Stimulated activated CD8-positive, alpha-beta memory T cell treated with anti-CD3 and anti-CD28 coated beads, Interleukin-7, amount 100 ng/mL, for 1 hour (primary cell): ENCODE results near the gene MSH2.
"Not testable (repeated sequence)": the region's sequence is repeated elsewhere in the genome, so short reads cannot be mapped to it uniquely, and the experiment has no call there.

Experiments used
- DNase-seq, 2 donors: peaks; one replicate each; pipeline ENCODE4 v3.0.0-alpha.2; 2020; ENCODE audit warnings: low read depth in 2 of 2

Gene MSH2

DNA sequence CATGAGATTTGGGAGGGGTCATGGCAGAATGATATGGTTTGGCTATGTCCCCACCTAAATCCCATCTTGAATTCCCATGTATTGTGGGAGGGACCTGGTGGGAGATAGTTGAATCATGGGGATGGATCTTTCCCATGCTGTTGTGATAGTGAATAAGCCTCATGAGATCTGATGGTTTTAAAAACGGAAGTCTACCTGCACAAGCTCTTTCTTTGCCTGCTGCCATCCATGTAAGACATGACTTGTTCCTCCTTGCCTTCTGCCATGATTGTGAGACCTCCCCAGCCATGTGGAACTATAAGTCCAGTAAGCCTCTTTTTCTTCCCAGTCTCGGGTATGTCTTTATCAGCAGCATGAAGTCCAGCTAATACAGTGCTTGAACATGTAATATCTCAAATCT, 5.0 kb downstream of the MSH2 start:
- DNase-seq: not testable (repeated sequence)

DNA sequence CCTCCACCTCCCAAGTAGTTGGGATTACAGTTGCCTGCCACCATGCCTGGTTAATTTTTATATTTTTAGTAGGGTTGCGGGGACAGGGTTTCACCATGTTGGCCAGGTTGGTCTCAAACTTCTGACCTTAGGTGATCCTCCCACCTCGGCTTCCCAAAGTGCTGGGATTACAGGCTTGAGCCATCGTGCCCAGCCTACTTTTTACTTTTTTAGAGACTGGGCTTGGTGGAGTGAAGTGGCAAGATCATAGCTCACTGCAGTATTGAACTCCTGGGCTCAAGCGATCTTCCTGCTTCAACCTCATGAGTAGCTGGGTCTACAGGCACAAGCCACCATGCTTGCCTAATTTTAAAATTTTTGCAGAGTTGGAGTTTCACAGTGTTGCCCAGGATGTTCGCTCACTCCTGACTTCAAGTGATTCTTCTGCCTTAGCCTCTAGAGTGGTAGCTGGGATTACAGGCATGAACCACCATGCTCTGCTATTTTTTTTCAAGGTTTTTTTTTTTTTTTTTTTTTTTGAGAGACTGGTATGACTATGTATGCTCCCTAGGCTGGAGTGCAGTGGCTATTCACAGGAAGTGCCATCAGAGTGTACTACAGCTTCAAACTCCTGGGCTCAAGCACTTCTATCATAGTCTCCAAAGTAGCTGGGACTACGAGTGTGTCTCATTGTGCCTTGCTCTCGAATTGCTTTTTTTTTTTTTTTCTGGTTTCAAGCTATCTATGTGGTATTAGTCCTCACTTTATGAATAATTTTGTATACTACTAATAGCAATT, 11.9 kb downstream of the MSH2 start:
- no peak for DNase-seq

DNA sequence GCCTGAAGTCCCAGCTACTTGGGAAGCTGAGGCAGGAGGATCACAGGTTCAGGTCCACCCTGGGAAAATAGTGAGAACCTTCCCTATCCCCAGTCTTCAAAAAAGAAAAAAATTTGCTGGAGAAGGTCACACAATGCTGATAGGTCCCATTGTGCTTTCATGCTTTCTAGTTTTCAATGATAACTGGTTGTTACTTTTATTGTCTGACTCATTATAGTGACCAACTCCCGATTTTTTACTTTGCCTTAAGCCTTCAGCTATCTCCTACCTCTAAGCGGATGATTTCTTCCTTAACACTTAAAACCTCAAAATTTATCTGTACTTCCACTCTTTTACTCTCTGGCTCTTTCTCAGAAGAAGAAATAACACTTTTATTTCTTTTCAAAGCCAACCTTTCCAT, 17.3 kb downstream of the MSH2 start:
- no peak for DNase-seq

DNA sequence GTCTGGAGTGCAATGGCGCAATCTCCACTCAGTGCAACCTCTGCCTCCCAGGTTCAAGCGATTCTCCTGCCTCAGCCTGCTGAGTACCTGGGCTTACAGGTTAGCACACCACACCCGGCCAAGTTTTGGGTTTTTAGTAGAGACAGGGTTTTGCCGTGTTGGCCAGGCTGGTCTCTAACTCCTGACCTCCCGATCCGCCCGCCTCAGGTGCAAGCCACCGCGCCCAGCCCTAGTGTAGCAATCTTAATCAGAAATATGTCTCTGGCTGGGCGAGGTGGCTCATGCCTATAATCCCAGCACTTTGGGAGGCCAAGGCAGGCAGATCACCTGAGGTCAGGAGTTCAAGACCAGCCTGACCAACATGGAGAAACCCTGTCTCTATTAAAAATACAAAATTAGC, 17.7 kb downstream of the MSH2 start:
- DNase-seq: not testable (repeated sequence)

DNA sequence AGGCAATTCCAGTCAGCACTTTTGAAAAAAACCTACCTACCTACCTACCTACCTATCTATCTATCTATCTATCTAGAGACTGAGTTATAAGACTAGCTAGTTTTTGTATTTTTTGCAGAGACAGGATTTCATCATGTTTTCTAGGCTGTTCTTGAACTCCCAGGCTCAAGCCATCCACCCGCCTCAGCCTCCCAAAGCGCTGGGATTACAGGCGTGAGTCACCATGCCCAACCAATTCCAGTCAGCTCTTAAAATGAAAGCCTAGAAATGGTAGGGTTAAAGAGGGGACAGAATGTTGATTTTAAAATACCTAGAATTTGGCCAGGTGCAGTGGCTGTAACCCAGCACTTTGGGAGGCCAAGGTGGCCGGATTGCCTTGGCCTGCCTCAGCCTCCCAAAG, 19.1 kb downstream of the MSH2 start:
- no peak for DNase-seq

DNA sequence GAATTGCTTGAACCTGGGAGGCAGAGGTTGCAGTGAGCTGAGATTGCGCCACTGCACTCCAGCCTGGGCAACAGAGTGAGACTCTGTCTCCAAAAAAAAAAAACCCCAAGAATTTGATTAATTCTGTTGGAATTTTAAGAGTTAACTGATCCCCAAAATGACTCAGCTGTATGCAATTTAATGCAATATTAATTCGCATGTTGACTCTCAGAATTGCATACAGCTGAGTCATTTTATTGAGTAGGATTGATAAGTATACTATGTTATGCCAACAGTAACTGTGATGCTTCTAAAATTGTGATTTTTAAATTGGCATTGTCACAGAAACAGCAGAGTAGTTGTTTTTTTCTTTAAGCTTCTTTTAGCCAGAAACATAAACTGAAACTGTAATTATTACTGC, 19.6 kb downstream of the MSH2 start:
- DNase-seq: no peak

DNA sequence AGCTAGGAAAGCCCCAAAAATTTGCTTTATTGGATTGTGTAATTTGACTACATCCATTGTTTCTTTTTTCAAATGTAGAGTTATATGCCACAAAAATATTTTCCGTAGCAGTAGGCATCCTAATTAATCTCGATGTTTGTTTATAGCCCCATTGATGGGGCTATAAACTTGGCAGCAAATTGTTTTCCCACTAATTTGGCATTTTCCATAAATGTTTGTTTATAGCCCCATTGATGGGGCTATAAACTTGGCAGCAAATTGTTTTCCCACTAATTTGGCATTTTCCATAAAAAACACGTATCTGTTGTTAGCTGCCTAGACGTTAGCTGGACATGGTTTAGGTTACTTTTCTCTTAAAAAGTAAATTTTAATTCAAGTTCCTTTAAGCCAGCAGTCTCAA, 23.8 kb downstream of the MSH2 start:
- DNase-seq: no peak

DNA sequence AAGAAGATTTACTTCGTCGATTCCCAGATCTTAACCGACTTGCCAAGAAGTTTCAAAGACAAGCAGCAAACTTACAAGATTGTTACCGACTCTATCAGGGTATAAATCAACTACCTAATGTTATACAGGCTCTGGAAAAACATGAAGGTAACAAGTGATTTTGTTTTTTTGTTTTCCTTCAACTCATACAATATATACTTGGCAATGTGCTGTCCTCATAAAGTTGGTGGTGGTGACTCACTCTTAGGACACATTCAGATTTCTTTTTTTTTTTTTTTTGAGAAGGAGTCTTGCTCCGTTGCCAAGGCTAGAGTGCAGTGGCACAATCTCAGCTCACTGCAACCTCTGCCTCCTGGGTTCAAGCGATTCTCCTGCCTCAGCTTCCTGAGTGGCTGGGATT, 26.8 kb downstream of the MSH2 start:
- DNase-seq: no peak

DNA sequence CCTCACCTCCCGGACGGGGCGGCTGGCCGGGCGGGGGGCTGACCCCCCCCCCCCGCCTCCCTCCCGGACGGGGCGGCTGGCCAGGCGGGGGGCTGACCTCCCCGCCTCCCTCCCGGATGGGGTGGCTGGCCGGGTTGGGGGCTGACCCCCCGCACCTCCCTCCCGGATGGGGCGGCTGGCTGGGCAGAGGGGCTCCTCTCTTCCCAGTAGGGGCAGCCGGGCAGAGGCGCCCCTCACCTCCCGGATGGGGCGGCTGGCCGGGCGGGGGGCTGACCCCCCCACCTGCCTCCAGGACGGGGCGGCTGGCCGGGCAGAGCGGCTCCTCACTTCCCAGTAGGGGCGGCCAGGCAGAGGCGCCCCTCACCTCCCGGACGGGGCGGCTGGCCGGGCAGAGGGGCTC, 30.1 kb downstream of the MSH2 start:
- not testable (repeated sequence) for DNase-seq

DNA sequence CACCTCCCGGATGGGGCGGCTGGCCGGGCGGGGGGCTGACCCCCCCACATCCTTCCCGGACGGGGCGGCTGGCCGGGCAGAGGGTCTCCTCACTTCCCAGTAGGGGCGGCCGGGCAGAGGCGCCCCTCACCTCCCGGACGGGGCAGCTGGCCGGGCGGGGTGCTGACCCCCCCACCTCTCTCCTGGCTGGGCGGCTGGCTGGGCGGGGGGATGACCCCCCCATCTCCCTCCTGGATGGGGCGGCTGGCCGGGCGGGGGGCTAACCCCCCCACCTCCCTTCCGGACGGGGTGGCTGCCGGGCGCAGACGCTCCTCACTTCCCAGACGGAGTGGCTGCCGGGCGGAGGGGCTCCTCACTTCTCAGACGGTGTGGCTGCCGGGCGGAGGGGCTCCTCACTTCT, 30.5 kb downstream of the MSH2 start:
- not testable (repeated sequence) for DNase-seq

DNA sequence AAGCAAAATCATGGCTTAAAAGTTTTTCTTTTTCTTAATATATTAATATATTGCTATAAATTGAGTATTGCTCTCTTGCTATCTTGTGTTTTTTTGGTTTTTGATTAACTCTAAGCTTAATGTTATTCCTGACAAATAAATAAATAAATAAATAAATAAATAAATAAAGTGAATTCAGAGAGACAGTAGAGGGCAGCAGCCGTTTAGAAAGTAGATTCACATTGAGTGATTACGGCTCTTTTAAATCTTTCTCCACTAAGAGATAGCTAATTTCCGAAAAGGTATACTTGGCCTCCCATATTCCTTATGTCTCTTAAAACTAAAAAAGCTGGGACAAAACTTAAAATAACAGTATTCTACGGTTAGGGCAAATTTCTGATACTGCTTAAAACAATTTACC, 34.3 kb downstream of the MSH2 start:
- no peak for DNase-seq

DNA sequence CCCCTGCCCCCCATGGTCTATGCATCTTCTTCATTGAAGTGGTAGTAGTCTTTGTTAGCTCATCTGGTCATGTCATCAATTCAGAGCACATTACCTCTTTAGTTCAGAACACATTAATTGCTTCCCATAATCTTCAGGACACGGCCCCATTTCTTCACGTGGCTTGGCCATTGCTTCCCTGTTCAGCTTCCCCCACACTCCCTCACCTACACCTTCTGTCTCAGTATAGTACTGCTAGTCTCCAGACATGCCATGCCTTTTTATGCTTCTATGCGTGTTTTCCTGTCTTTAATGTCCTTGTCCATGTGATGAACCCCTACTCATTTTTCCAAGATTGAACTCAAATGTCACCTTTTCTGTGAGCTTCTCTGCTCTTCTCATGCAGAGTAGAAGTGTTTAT, 35.1 kb downstream of the MSH2 start:
- DNase-seq: no peak

DNA sequence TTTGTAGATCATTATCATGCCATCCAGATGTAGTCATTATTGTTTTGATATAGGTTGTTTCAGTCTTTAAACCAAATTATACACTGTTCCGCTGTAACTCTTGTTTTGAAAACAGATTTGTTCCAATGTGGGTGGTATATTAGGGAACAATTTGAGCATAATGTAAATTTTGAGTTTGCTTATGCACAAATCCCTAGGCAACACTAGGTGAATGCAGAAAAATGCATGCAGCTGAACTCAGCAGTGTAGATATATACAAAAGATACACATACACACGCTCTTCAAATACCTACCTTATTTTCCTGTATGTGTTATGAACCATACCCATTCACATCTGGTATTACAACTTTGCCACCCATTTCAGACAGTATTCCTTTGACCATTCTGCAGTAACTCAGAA, 35.8 kb downstream of the MSH2 start:
- no peak for DNase-seq

DNA sequence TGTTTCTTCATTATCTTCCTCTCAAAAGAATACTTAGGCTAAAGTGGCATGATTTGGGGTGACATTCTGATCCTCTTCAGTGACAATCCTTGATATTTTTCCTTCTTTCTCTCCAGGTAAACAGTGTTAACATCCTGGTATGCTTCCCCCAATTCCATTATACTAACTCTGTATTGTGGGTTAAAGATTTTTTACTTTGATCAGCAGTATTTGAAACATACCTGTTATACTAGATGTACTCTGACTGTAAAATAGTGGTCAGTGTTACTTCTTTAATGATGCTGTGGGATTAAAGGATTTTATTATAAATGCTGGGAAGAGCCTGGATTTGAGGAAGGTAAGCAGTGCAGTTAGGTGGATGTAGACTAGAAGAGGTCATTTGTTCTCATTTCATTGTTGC, 48.8 kb downstream of the MSH2 start:
- DNase-seq: no peak

DNA sequence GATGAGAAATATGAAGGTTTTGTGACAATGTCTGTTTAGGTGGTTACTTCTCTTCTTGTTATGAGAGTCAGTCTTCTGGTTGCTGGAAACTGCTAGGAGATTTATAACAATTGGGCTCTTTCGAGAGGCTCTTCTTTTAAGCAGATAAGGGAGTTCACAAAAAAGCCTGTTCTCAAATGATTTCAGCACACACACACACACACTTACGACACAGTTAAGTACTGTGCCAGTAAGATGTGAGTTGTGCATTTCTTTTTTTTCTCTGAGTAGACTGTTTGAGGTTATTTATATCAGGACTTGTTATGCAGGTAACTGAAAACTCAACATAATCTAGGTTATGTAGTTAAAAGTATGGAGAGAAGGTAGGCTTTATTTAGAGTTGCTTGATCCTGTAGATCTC, 49.8 kb downstream of the MSH2 start:
- DNase-seq: no peak

DNA sequence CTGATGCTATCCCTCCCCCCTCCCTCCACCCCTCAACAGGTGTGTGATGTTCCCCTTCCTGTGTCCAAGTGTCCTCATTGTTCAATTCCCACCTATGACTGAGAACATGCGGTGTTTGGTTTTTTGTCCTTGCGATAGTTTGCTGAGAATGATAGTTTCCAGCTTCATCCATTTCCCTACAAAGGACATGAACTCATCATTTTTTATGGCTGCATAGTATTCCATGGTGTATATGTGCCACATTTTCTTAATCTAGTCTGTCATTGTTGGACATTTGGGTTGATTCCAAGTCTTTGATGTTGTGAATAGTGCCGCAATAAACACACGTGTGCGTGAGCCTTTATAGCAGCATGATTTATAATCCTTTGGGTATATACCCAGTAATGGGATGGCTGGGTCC, 51.9 kb downstream of the MSH2 start:
- DNase-seq: not testable (repeated sequence)

DNA sequence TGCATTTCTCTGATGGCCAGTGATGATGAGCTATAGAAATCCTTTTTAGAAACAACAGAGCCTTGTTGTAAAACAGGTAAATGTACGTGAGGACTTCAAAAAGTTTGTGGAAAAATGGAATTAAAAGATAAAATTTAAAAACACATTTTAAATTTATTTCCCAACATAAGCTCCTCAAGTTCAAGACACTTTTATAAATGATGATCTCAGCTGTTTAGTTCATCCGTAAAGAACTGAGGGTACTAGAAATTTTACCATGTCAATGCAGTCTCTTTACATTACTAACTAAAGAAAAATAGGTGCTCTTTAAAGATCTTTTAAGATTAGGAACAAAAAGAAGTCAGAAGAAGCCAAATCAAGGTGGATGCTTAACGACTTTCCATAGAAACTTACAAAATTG, 52.5 kb downstream of the MSH2 start:
- DNase-seq: no peak

DNA sequence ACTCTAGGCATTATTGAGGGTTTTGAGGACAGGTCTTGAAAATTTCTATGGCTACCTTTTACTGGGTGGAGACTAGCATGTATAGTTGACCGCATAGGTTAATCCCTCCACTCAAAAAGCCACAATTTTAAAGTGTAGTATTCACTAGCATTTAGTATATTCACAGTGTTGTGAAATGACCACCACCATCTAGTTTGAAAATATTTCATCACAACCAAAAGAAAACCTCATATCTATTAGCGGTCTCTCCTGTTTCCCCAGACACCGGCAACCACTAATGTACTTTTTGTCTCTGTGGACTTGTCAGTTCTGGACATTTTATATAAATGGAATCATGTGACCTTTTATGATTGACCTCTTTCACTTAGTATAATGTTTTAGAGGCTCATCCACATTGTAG, 53.9 kb downstream of the MSH2 start:
- DNase-seq: no peak

DNA sequence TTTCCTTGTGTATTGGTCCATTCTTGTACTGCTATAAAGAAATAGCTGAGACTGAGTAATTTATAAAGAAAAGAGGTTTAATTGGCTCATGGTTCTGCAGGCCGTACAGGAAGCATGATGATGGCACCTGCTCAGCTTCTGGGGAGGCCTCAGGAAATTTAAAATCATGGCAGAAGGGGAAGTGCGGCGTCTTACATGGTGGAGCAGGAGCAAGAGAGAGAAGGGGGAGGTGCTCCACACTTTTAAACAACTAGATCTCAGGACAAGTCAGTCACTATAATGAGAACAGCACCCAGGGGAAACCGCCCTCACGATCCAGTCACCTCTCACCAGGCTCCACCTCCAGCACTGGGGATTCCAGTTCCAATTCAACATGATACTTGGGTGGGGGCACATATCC, 54.3 kb downstream of the MSH2 start:
- DNase-seq: no peak

DNA sequence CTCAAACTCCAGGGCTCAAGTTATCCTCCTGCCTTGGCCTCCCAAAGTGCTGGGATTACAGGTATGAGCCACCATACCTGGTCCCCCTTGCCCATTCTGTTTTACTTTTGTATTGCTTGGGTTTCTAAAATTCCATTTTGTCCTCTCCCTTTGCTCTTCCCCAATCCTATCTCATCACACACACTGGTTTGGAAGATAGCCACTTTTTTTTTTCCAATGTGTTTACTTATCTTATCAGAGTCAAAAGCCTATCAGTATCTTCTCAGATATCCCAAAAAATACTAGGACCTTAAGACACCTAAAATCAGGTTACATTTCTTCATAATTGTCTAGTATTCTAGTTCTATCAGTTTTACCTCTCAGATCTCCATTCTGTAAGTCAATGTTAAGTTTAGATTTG, 56.1 kb downstream of the MSH2 start:
- no peak for DNase-seq

DNA sequence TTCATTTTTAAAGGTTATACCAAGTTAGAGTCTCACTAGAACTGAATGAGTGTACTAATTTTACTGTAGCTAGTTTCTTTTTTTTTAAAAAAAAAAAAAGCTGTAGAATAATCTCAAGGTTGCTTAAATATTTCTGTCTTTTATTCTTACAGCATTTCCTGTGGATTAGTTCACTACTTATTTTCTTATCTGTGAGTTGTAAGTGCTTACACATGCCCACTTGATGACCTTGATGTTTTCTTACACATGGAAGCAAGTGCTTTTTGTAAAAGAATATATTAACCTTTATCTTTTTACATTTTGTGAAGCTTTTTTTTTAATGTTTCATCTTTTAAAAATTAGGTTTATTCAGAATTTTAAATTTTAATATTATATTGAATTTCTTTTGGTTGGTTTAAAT, 57.8 kb downstream of the MSH2 start:
- no peak for DNase-seq

DNA sequence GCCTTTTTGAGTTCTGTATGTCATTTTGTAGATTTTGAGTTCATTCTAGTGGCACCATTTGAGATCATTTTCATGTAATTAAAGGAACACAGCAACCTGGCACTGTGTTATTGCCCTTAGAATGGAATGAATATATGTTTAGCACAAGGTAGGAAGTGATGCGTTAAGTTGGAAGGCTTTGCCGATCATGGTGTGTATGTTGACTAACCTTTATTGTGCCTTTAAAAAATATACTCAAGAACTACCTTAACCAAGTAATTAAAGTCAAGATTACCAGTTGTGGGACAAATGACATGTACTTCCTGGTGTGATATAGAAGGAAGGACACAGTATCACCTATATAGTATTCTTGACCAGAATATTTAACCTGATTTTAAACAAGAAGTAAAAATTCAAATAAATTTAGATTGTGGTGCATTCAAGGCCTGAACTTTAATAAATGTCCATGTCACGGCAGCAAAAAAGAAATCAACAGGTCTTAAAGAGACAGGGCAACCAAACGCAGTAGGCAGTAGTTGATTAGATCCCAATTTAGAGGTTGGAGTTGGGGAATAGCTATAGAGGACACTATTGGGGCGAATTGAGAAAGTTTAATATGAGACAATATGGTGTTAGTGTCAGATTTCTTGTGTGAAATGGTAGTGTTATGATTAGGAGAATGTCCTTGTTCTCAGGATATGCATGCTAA, 68.6 kb downstream of the MSH2 start:
- DNase-seq: no peak

DNA sequence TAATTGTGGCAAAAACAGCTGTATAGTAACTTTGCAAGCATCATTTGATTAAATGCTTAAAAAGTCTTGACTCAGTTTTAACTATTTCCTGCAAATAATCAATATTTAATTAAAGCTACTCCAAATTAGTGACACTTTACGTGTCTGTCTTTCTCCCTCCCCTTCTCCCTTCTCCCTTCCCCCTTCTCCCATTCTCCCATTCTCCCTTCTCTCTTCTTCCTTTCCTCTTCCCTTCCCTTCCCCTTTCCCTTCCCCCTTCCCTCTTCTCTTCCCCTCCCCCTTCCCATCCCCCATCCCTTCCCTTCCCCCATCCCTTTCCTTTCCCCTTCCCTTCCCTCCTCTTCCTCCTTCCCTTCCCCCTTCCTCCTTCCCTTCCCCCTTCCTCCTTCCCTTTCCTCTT, 76.9 kb downstream of the MSH2 start:
- DNase-seq: no peak

DNA sequence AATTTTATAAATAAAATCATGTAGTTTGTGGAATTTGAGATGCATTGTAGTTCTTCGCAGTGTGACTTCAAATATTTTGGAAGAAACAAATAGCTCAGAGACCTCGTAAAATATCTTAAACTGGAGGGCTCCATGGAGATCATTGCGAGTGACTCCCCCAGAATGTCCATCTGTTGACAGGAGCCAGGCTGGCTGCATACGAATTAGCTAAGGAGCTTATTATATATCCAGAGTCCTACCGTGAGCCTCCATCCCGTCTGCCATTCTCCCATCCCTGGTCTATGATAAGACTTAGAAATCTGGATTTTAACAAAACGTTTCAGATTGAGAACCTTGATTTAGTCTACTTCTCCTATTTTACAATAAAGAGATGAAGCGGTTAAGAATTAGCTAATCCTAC, 80.2 kb downstream of the MSH2 start:
- DNase-seq: no peak
